Measurements from ENCODE around the gene GPT2.
A peak's percentile ranks its signal among the peaks of the same experiment; 100 is the strongest.

GPT2 gene

DNA sequence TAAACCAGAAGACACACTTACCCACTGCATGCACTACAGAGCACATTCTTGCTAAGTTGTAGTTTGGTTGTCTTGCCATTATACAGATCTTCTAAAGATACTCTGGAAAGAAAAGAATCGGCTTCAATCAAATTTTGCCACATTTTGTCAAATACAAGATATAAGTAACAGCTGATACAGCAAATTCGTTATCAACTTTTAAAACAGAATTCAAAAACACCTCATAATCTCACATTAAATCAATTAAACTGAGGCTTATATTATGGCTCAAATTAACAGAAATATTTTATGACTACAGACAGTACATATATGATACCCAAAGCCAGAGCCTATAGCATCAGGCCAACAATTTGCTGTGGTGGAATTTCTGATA is 83.9 kb downstream of the GPT2 start:
- no peak for ATAC-seq
- no peak for DNase-seq

DNA sequence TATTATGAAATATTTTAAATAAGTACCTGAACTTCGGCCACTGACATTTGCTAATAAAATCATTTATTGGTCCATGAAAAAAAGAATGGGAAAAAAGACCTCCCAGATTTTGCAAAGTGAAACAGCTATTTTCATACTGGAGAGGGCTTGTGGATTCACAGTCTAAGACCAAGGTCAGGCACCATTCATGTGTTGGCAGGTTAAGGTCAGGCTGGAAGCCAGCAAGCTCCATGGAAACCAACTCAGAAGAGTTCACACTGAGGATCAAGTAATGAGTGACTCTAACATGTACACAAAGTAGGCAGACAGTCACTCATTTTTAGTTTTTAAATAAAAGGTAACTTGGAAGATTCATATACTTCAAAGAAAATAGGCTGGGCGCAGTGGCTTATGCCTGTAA is 85.9 kb downstream of the GPT2 start:
- DNase-seq: no peak

DNA sequence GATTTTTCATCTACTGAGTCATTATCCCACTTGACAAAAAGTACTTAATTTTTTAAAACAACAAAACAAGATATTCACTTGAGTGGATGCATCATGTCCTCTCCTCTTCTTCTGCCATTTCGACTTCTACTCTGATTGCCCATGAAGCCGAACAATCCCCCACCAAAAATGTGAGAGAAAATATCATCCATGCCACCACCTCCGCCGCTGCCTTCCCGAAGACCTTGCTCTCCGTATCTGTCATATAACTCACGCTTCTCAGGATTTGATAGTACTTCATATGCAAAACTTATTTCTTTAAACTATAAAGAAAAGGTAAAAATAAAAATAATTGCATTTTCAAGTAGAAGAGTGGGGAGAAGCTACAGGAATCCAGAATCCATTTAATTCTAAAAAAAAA is 87.1 kb downstream of the GPT2 start:
- no peak for ATAC-seq
- DNase-seq: no peak

More for the DNA sequence above, 85.9 kb downstream of the GPT2 start:
- ATAC-seq: no peak

DNA sequence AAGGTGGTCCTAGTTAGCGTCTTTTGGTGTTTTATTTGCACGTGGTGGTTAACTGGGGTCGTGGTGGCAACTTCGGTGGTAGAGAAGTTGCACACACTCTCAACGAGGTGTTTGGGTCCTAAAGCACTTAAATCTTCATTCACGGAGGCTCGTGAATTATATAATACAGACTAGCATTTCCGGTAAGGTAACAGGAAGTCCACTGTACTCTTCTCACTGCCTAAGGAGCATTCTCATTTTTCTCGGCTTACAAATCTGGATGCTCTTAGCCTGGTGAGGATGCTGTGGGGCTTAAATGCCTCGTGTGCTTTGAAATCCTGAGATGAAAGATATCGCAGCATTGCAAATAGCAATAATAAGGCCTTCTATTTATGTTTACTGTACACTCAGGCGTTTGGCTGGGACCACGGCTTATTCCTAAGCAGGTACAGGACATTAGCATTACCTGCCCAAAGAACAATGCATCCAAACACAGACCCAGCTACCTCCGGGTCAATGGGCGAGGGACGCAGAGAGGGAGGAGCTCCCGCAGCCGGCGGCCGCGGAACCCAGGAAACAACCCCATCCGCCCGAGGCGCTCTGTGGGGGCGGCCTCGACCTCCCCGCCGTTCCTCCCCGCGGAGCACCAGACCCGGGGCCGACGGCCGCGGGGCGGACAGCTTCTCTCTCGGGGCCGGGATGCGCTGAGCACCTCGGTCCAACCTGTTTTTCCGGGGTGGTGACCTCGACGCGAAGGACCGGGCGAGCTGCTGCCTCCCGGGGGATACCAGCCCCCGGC is 88.5 kb downstream of the GPT2 start:
- DNase-seq: peak; percentile 63
- ATAC-seq: peak; percentile 30

DNA sequence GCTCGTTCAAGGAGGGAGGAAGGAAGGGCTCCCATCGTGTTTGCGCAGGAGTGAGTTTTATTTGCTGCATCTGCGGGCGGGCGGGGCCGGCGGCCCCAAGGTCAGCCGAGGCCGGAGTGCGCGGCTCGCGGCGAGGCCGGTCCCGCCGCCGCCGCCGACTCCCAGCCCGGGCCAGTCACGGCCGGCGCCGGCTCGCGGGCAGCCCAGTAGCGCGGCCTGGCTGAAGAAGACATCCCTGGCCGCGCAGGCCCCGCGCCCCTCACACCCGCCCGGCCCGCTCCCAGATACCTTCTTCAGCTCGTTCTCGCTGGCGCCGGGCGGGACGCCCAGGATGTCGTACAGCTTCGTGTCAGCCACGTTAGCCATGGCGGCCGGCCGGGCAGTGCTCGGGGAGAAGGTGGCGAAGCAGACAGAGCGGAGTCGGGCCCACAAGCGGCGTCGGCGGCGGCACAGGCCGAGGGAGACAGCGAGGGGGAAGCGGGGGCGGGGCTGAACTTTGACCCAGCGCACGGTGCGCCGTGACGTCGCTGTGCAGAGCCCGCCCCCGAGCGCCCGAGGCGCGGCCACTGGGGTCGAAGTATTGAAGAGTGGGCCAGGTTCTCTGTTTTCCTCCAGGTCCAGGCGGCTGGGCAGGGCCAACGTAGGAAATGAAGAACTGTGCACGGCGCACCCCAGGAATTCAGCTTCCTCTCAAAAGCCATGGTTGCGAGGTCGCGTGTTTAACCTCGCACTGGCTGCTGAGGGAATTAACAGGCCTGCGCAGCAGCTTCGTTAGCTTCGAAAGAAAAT is 89.2 kb downstream of the GPT2 start, which contains the start of gene DNAJA2:
DNAJA2 (minus strand) TSS at position 468 of the 789 bp plus-strand sequence; CDS start at position 366, 102 bp downstream.
- peak; percentile 96 for ATAC-seq

DNA sequence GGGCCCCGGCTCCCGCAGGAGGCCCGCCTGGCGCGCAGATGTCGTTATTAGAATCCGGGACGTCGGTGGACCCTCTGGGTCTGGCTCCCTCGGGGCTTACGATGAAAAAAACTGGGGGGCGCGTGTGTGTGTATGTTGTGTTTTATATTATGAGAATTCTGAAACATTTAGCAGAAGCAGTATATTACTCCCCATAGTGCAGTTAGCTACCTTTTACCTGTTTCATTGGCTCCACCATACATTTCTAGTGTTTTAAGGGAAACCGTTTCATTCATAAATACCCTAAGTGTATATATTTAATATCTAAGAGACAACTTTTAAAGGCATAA is 89.8 kb downstream of the GPT2 start:
- ATAC-seq (no peak), DNase-seq (no peak)

More for the DNA sequence above, 89.2 kb downstream of the GPT2 start, which contains the start of gene DNAJA2:
- peak; percentile 97 for DNase-seq

DNA sequence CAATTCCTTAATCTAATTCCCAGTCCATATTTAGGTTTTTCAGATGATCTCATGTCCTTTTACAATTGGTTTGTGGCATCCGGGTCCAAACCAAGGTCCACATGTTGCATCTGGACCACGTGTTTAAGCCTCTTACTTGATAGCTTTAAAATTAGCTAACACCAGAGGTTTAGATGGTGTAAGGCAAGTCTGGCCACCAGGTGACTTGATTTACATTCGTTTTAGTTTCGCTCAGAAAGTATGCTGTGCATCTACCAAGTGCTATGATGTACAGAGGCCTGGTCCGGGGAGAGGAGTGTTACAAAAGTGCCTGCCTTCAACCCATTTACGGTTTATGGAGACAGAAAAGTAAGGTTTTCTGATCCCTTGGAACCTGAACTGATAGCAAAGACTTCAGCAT is 90.2 kb downstream of the GPT2 start:
- peak; percentile 19 for ATAC-seq
- peak; percentile 22 for DNase-seq

DNA sequence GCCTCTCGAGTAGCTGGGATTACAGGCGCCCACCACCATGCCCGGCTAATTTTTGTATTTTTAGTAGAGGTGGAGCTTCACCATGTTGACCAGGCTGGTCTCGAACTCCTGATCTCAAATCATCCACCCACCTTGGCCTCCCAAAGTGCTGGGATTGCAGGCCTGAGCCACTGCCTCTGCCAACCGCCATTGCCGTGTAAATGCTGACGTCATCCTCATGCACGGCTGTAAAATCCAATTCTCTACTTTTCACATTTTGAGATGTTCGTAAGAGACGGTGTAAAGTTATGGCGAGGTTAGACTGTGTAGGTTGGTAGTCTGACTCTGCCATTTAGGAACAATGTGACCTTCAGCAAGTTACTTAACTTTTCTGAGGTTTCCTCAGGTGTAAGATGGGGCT is 91.0 kb downstream of the GPT2 start:
- peak; percentile 19 for DNase-seq
- ATAC-seq: no peak

DNA sequence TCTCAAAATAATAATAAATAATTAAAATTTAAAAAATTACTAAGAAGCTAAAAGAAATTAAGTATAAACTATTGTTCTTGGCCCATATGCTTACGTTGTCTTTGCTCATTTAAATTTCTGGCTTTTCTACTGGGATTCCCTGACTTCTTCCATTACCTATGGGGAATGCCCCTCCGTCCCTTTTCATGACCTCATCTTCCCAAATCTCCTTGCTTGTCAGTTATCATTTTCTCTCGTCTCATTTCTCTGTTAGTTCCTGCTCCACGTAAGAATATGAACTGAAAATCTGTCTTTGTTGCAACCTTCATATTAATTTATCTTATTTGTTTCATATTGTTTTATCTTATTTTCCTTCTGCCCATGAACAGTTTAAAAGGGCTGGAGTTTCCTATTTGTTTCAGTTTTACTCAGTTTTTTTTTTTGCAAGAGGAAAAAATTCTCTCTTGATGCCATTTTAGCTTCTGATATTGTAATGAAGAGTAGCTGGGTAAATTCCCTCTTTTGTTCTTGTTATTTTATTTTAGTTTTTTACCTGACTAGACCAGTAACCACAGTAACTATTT is 91.8 kb downstream of the GPT2 start:
- DNase-seq (no peak), ATAC-seq (no peak)

DNA sequence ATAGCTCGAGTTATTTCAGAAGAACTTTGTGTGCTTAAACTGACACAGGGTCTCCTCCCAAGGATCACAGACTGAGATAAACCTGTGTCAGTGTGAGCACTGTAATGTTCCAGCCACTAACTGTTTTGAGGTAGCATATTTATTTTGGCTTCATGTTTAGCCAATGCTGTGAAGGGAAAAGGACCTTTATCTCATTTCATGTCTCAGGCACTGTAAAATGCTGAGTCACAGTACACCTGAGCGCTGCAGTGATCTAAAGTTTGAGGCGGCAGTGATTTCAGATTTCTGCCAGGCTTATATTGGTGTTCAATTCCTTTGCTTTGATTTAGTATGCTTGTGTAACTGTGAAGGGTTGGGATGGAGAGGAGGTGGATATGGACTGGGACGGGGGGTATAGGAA is 92.4 kb downstream of the GPT2 start:
- ATAC-seq (no peak), DNase-seq (no peak)
